HG03159 (cell line): ENCODE data around the gene MED23.
"Not testable (repeated sequence)": the region's sequence is repeated elsewhere in the genome, so short reads cannot be mapped to it uniquely, and the experiment has no call there.

Experiments used
- ATAC-seq: cut with Tn5 transposase; IDR thresholded peaks from one replicate; pipeline ENCODE4 v1.9.1; 2021; ENCODE audit warnings: mild to moderate bottlenecking, moderate library complexity; ENCODE audit not compliant: unreplicated experiment

Gene MED23

GRCh38 chr6:131574686-131575085, 53.4 kb downstream of the MED23 start:
- ATAC-seq, result no peak

GRCh38 chr6:131574133-131574532, 53.9 kb downstream of the MED23 start:
- ATAC-seq, result no peak

- no peak for ATAC-seq
These were observed 55.2 kb downstream of the MED23 start, which contains the start of gene ARG1 for GRCh38 chr6:131572686-131573415. TSS of gene ARG1 (plus strand) at chr6:131573226. CDS start at chr6:131573283, 57 bp downstream.

- no peak for ATAC-seq
These were observed 59.3 kb downstream of the MED23 start for GRCh38 chr6:131568726-131569125.

GRCh38 chr6:131565056-131565455, 63.0 kb downstream of the MED23 start:
- no peak for ATAC-seq

GRCh38 chr6:131561925-131562707, 65.9 kb downstream of the MED23 start:
- no peak for ATAC-seq

GRCh38 chr6:131558922-131559321, 69.1 kb downstream of the MED23 start:
- ATAC-seq, result no peak

GRCh38 chr6:131555992-131556391, 72.0 kb downstream of the MED23 start:
- ATAC-seq, result no peak

- ATAC-seq, result no peak
These were observed 75.5 kb downstream of the MED23 start for GRCh38 chr6:131552572-131552971.

GRCh38 chr6:131551902-131552301, 76.1 kb downstream of the MED23 start:
- no peak for ATAC-seq

- ATAC-seq, result no peak
These were observed 78.2 kb downstream of the MED23 start for GRCh38 chr6:131549811-131550210.

GRCh38 chr6:131548441-131548840, 79.6 kb downstream of the MED23 start:
- no peak for ATAC-seq

GRCh38 chr6:131547488-131547887, 80.6 kb downstream of the MED23 start:
- ATAC-seq, result no peak

GRCh38 chr6:131545317-131545716, 82.7 kb downstream of the MED23 start:
- ATAC-seq, result no peak

GRCh38 chr6:131538615-131539014, 89.4 kb downstream of the MED23 start:
- ATAC-seq, result not testable (repeated sequence)

GRCh38 chr6:131532580-131533039, 95.4 kb downstream of the MED23 start:
- ATAC-seq, result peak; percentile 71

GRCh38 chr6:131531681-131532080, 96.4 kb downstream of the MED23 start:
- not testable (repeated sequence) for ATAC-seq

GRCh38 chr6:131530936-131531335, 97.1 kb downstream of the MED23 start:
- ATAC-seq, result not testable (repeated sequence)

GRCh38 chr6:131524695-131525336, 103.2 kb downstream of the MED23 start:
- no peak for ATAC-seq

- no peak for ATAC-seq
These were observed 103.9 kb downstream of the MED23 start for GRCh38 chr6:131523988-131524673.
